Central memory CD8-positive, alpha-beta T cell (primary cell): ENCODE data around the gene S100A6.
A peak's percentile ranks its signal among the peaks of the same experiment; 100 is the strongest.
"Not testable (repeated sequence)": the region's sequence is repeated elsewhere in the genome, so short reads cannot be mapped to it uniquely, and the experiment has no call there.

Experiments used
- ATAC-seq: fragments of 150-1000 bp; cut with Tn5 transposase; replicated peaks from 2 replicates; pipeline ENCODE4 v1.10.0; 2022; ENCODE audit warnings: mild to moderate bottlenecking, moderate FRiP score, moderate number of reproducible peaks; ENCODE audit not compliant: poor library complexity, severe bottlenecking; ENCODE audit errors: extremely low read depth
- DNase-seq, 2 donors: peaks; one replicate each; pipeline ENCODE4 v3.0.0; 2021; ENCODE audit warnings: low spot score in 2 of 2
- H3K27ac Mint-ChIP-seq: one replicate; pipeline ENCODE4 v1.8.0; 2022; ENCODE audit warnings: low read depth, mild to moderate bottlenecking, moderate library complexity, mixed read lengths
- H3K27me3 Mint-ChIP-seq: one replicate; pipeline ENCODE4 v1.8.0; 2022; ENCODE audit warnings: mixed read lengths
- H3K36me3 Mint-ChIP-seq: one replicate; pipeline ENCODE4 v1.8.0; 2022; ENCODE audit warnings: mild to moderate bottlenecking, moderate library complexity, mixed read lengths; ENCODE audit not compliant: insufficient read depth
- H3K4me1 Mint-ChIP-seq: one replicate; pipeline ENCODE4 v1.8.0; 2022; ENCODE audit warnings: mixed read lengths
- H3K4me3 Mint-ChIP-seq: one replicate; pipeline ENCODE4 v1.8.0; 2022; ENCODE audit warnings: mild to moderate bottlenecking, moderate library complexity, mixed read lengths
- H3K9me3 Mint-ChIP-seq: one replicate; pipeline ENCODE4 v1.8.0; 2022; ENCODE audit warnings: mixed read lengths

The S100A6 gene

DNA sequence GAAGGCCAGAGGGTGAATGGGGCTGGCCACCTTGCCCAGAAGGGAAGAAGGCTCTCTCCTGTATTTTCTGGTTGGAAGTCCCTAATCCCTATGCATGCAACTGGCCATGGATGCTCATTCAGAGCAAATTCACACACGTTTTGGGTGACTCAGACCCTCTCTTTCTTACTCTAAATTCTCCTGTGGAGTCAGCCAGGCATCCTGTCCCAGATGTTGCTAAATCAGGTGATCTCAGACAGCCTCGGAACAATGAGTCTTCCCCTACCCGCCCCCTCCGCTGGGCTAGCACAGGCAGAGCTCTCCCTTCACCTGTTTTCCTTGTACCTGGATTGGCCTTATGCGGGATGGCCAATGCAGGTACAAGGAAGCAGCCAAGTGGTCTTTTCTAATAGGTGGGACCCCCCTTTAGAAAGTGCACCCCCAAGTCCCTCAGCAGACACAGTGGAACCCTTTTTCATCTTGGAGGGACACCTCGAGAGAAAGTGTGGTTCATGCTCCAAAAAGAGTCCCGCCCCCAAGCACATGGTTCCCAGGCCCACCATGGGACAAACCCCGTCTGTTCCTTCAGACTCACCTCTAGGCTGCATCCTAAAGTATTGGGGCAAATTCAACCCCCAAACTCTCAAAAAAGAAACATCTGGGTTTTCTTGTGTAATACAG lies 8.6 kb downstream of the S100A6 start:
- no peaks in the 10 kb centered on the region for H3K36me3 Mint-ChIP-seq
- no peak overlapping the region for H3K27ac Mint-ChIP-seq
- H3K4me1 Mint-ChIP-seq: peaks cover 17% of the 10 kb centered on the region
- no peaks in the 10 kb centered on the region for H3K27me3 Mint-ChIP-seq
- no peak overlapping the region for H3K4me3 Mint-ChIP-seq
- no peak for DNase-seq
- H3K9me3 Mint-ChIP-seq: no peaks in the 10 kb centered on the region
- no peak for ATAC-seq

DNA sequence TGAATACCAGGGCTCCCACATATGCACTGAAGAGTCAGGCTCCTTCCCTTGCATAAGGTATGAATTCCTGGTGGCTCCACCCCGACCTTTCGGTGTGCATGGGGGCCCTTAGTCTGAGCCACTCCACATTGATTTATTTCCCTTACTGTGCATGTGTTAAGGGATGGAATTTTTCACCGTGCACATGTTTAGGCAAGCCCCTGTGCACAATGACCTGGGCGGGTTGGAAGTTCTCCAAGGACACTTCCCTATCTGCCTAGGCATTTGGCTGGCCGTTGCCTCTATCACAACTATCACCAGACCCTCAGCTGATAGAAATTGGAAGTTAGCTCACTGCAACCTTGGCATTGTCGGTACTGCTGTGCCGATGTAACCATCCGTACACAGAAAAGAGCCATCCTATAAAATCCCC lies 9.7 kb downstream of the S100A6 start:
- H3K9me3 Mint-ChIP-seq: no peaks in the 10 kb centered on the region
- DNase-seq: no peak
- H3K27me3 Mint-ChIP-seq: no peaks in the 10 kb centered on the region
- ATAC-seq: no peak
- no peak overlapping the region for H3K4me3 Mint-ChIP-seq
- H3K4me1 Mint-ChIP-seq: peaks cover 13% of the 10 kb centered on the region
- H3K27ac Mint-ChIP-seq: no peak overlapping the region
- H3K36me3 Mint-ChIP-seq: no peaks in the 10 kb centered on the region

GRCh38 chr1:153525088-153525728 lies 10.6 kb downstream of the S100A6 start:
- H3K27ac Mint-ChIP-seq: no peak overlapping the region
- H3K36me3 Mint-ChIP-seq: no peaks in the 10 kb centered on the region
- peaks cover 13% of the 10 kb centered on the region for H3K4me1 Mint-ChIP-seq
- no peak for DNase-seq
- ATAC-seq: no peak
- H3K27me3 Mint-ChIP-seq: no peaks in the 10 kb centered on the region
- no peak overlapping the region for H3K4me3 Mint-ChIP-seq
- H3K9me3 Mint-ChIP-seq: no peaks in the 10 kb centered on the region

GRCh38 chr1:153522353-153523048 lies 13.3 kb downstream of the S100A6 start:
- H3K27me3 Mint-ChIP-seq, H3K27ac Mint-ChIP-seq, H3K36me3 Mint-ChIP-seq, H3K9me3 Mint-ChIP-seq, ATAC-seq, H3K4me3 Mint-ChIP-seq, DNase-seq: not testable (repeated sequence)
- H3K4me1 Mint-ChIP-seq: peaks cover 13% of the 10 kb centered on the region

GRCh38 chr1:153521808-153522207 lies 14.0 kb downstream of the S100A6 start:
- H3K27me3 Mint-ChIP-seq, H3K9me3 Mint-ChIP-seq: not testable (repeated sequence)

DNA sequence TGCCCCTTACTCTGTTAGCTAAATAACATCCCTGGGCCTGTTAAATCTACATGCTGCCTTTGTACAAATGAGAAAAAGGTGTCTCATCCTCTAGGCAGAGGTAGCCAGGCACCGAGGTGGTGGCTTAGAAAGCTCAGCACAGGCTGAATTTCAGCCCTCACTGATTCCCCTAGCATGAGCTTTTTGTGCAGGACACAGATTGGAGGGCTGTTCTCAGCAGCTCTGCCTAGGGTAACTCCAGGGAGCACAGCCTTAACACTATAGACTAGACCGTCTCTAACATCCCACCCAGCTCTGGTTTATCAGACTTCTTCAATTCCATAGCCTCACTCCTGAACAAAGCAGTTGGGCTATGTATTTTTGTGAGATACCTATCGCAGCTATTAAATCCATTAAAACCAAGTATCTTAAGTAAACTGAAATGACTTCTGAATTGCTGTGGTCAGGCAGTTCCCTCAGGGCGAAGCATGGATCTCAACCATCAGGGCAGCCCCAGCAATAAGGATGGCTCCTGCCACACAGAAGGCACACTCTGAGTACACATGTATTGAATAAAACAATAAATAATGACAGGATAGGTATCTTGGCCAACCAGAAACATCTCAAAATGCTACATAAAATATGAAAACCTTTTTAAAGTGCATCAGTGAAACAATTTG lies 14.8 kb downstream of the S100A6 start:
- H3K9me3 Mint-ChIP-seq: no peaks in the 10 kb centered on the region
- H3K27ac Mint-ChIP-seq: no peak overlapping the region
- no peak overlapping the region for H3K4me3 Mint-ChIP-seq
- no peak for ATAC-seq
- no peak for DNase-seq
- H3K4me1 Mint-ChIP-seq: peaks cover 12% of the 10 kb centered on the region
- H3K27me3 Mint-ChIP-seq: no peaks in the 10 kb centered on the region
- H3K36me3 Mint-ChIP-seq: no peaks in the 10 kb centered on the region

More at GRCh38 chr1:153521808-153522207, 14.0 kb downstream of the S100A6 start:
- H3K36me3 Mint-ChIP-seq, ATAC-seq, H3K27ac Mint-ChIP-seq, H3K4me3 Mint-ChIP-seq, DNase-seq: not testable (repeated sequence)
- H3K4me1 Mint-ChIP-seq: peaks cover 12% of the 10 kb centered on the region

GRCh38 chr1:153520137-153520691 lies 15.6 kb downstream of the S100A6 start:
- H3K36me3 Mint-ChIP-seq, H3K9me3 Mint-ChIP-seq, H3K27ac Mint-ChIP-seq, ATAC-seq, H3K4me3 Mint-ChIP-seq, H3K27me3 Mint-ChIP-seq, DNase-seq: not testable (repeated sequence)
- peaks cover 12% of the 10 kb centered on the region for H3K4me1 Mint-ChIP-seq

DNA sequence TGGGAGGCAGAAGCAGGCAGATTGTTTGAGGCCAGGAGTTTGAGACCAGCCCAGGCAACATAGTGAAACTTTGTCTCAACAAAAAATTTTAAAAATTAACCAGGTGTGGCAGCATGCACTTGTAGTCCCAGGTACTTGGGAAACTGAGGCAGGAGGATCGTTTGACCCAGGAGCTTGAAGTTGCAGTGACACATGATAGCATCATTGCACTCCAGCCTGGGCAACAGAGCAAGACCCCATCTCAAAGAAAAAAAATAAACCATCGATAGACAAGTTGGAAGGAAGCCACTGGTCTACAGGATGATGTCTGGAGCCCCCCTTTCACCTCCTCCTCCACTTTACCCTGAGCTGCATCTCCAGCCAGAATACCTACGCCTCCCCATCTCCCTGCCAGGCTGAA lies 16.5 kb downstream of the S100A6 start:
- H3K27me3 Mint-ChIP-seq: no peaks in the 10 kb centered on the region
- DNase-seq (no peak), ATAC-seq (no peak)
- H3K27ac Mint-ChIP-seq: no peak overlapping the region
- H3K36me3 Mint-ChIP-seq: no peaks in the 10 kb centered on the region
- peaks cover 12% of the 10 kb centered on the region for H3K4me1 Mint-ChIP-seq
- no peak overlapping the region for H3K4me3 Mint-ChIP-seq
- no peaks in the 10 kb centered on the region for H3K9me3 Mint-ChIP-seq

GRCh38 chr1:153515504-153516394 lies 20.0 kb downstream of the S100A6 start:
- ATAC-seq (no peak), DNase-seq (no peak)
- peaks cover 10% of the 10 kb centered on the region for H3K4me1 Mint-ChIP-seq
- no peaks in the 10 kb centered on the region for H3K36me3 Mint-ChIP-seq
- no peak overlapping the region for H3K4me3 Mint-ChIP-seq
- H3K27me3 Mint-ChIP-seq: no peaks in the 10 kb centered on the region
- no peaks in the 10 kb centered on the region for H3K9me3 Mint-ChIP-seq
- peak overlapping the region; percentile 16 for H3K27ac Mint-ChIP-seq

DNA sequence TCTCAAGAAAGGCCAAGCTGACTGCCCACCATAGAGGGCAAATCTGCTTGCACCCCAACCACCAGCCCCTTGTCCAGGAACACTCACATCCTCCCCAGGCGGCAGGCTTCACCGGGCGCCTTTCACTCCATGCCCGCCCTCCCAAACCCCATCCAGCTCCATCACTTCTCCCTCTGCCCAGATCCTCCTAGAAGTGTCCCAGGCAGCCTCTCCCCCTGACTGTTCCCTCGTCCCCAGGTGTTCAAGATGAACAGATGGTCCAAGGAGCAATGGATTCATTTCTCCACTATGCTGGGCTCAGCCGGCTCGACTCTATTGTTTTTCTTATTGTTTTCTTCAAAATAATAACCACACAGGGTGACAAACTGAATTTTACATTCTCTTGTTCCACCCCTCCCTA lies 22.1 kb downstream of the S100A6 start:
- Mint-ChIP-seq H3K9me3 (no peaks in the 10 kb centered on the region), H3K27me3 (no peaks in the 10 kb centered on the region), H3K36me3 (no peaks in the 10 kb centered on the region), H3K4me3 (no peak overlapping the region), H3K4me1 (peaks cover 12% of the 10 kb centered on the region), H3K27ac (no peak overlapping the region)
- DNase-seq: no peak
- no peak for ATAC-seq

GRCh38 chr1:153513023-153513422 lies 22.8 kb downstream of the S100A6 start:
- Mint-ChIP-seq H3K4me1 (peaks cover 12% of the 10 kb centered on the region), H3K4me3 (no peak overlapping the region), H3K9me3 (no peaks in the 10 kb centered on the region), H3K27ac (no peak overlapping the region), H3K36me3 (no peaks in the 10 kb centered on the region), H3K27me3 (no peaks in the 10 kb centered on the region)
- no peak for ATAC-seq
- DNase-seq: no peak

DNA sequence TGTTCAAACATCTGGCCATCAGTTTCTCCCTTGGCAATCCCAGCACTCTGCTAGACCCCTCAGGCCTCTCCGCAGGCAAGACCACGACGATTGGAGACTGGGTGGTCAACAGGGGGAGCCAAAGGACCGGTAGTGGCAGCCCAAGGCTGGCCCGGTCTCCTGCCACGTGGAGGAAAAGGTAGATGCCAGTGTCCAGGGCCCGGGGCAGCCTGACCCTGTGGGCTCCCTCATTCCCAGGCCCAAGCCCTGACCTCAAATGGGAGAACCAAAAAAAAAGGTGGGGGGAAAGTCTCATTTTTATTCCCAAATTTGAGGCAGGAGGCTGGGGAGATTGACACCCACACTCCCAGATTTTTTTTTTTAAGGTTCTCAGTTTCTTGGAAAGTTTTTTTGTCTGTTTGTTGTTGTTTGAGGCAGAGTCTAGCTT lies 24.8 kb downstream of the S100A6 start:
- DNase-seq (peak; percentile 60 to 68), ATAC-seq (peak; percentile 79)
- H3K4me1 Mint-ChIP-seq: peaks cover 7% of the 10 kb centered on the region
- no peaks in the 10 kb centered on the region for H3K9me3 Mint-ChIP-seq
- H3K36me3 Mint-ChIP-seq: no peaks in the 10 kb centered on the region
- no peak overlapping the region for H3K27ac Mint-ChIP-seq
- no peaks in the 10 kb centered on the region for H3K27me3 Mint-ChIP-seq
- H3K4me3 Mint-ChIP-seq: no peak overlapping the region
